Measurements from ENCODE around the gene RHBG.
A peak's percentile ranks its signal among the peaks of the same experiment; 100 is the strongest.
"Not testable (repeated sequence)": the region's sequence is repeated elsewhere in the genome, so short reads cannot be mapped to it uniquely, and the experiment has no call there.

RHBG gene

GRCh38 chr1:156368889-156369684, at the start of gene RHBG:
TSS of gene RHBG (plus strand) at chr1:156369211. CDS start at chr1:156369250, 39 bp downstream.
- H3K27ac ChIP-seq: no peak within 1 kb of the TSS

GRCh38 chr1:156319664-156320063, 49.3 kb upstream of the RHBG start:
- no peak for TF ChIP-seq CTCF (IDR thresholded peaks at IDR 0.05)
- no peak overlapping the region for H3K27ac ChIP-seq
- H3K4me3 ChIP-seq: no peak overlapping the region
- DNase-seq (ENCODE audit: low spot score): no peak

More at GRCh38 chr1:156368889-156369684, at the start of gene RHBG:
- no peak for TF ChIP-seq CTCF (IDR thresholded peaks at IDR 0.05)
- no peak for DNase-seq (ENCODE audit: low spot score)
- peak within 1 kb of the TSS; percentile 63 for H3K4me3 ChIP-seq

GRCh38 chr1:156320560-156320959, 48.5 kb upstream of the RHBG start:
- TF ChIP-seq CTCF (IDR thresholded peaks at IDR 0.05): no peak
- no peak overlapping the region for H3K27ac ChIP-seq
- no peak overlapping the region for H3K4me3 ChIP-seq
- no peak for DNase-seq (ENCODE audit: low spot score)

GRCh38 chr1:156323179-156323578, 45.8 kb upstream of the RHBG start:
- not testable (repeated sequence) for DNase-seq (ENCODE audit: low spot score); H3K4me3 ChIP-seq; H3K27ac ChIP-seq

- Histone ChIP-seq H3K4me3 (peak overlapping the region; percentile 81), H3K27ac (no peak overlapping the region)
- no peak for DNase-seq (ENCODE audit: low spot score)
These were observed 32.8 kb upstream of the RHBG start for GRCh38 chr1:156336242-156336641.

GRCh38 chr1:156337052-156337887, 31.7 kb upstream of the RHBG start:
- DNase-seq (ENCODE audit: low spot score): no peak
- Histone ChIP-seq H3K27ac (peak overlapping the region; percentile 15 to 83), H3K4me3 (peak overlapping the region; percentile 81)
- TF ChIP-seq CTCF (IDR thresholded peaks at IDR 0.05): no peak

More at GRCh38 chr1:156336242-156336641, 32.8 kb upstream of the RHBG start:
- TF ChIP-seq CTCF (IDR thresholded peaks at IDR 0.05): no peak

- no peak for DNase-seq (ENCODE audit: low spot score)
- TF ChIP-seq CTCF (IDR thresholded peaks at IDR 0.05): no peak
- Histone ChIP-seq H3K27ac (peak overlapping the region; percentile 15 to 83), H3K4me3 (peak overlapping the region; percentile 81)
These were observed 31.2 kb upstream of the RHBG start for GRCh38 chr1:156337888-156338179.

Measured in coronary artery (tissue), 2 donors.